Bronchial epithelial cell (primary cell): ENCODE data around the gene TPCN1. TPM values are rescaled to one million over a fixed set of nuclear protein-coding genes. Genes with fewer than 3 reads are reported as not detected.

Source experiments
- DNase-seq: peaks from one replicate; pipeline ENCODE4 v3.0.0-alpha.2; 2010; ENCODE audit warnings: low read depth
- FAIRE-seq: peaks from 2 replicates; lab custom pipeline; 2011; peaks lifted over from hg19 to GRCh38; lab: Jason Lieb, UNC
- H3K27me3 ChIP-seq: 2 replicates; pipeline ENCODE4 v1.5.1; 2011; ENCODE audit warnings: low read length; ENCODE audit not compliant: control insufficient read depth, insufficient read depth
- H3K36me3 ChIP-seq: 2 replicates; pipeline ENCODE4 v1.5.1; 2011; ENCODE audit warnings: low read length; ENCODE audit not compliant: control insufficient read depth, insufficient read depth
- H3K4me3 ChIP-seq: 2 replicates; pipeline ENCODE4 v1.5.1; 2011; ENCODE audit warnings: mild to moderate bottlenecking, low read depth, low read length, control low read depth
- total RNA-seq: library from RNA; depleted of rRNA; stranded (reverse); fragments of >200 nt; gene quantifications from 2 replicates; pipeline ENCODE4 v1.2.1, GENCODE V29; 2014
- TF ChIP-seq, protein P1 (sequence below): IDR thresholded peaks from 2 replicates; pipeline ENCODE4 v1.5.1; 2011; ENCODE audit warnings: mild to moderate bottlenecking, moderate library complexity, low read length, control low read depth, inconsistent platforms; ENCODE audit not compliant: insufficient read depth, severe bottlenecking

Gene TPCN1
- total RNA-seq, 1 donor from 2014 or later = 9.0 TPM

DNA sequence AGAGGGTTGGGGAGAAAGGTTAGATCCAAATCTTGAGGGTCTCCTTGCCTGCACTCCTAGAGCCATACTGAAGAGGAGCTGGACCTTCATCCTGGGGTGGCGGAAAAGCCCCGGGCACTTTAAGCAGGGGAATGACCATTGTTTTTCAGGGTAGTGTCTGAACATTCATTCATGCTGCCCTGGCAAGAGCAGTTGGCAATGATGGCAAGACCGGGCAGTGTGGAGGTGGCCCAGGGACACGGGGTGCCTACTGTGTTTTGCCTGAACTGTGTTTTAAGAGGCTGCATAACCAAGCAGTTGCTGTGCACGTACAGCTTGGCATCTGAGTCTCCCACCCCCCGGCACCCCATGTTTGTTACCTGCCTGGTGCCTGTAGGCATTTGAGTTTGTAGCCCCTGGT lies 14.7 kb downstream of the TPCN1 start:
- peaks cover 15% of the 10 kb centered on the region for H3K36me3 ChIP-seq

DNA sequence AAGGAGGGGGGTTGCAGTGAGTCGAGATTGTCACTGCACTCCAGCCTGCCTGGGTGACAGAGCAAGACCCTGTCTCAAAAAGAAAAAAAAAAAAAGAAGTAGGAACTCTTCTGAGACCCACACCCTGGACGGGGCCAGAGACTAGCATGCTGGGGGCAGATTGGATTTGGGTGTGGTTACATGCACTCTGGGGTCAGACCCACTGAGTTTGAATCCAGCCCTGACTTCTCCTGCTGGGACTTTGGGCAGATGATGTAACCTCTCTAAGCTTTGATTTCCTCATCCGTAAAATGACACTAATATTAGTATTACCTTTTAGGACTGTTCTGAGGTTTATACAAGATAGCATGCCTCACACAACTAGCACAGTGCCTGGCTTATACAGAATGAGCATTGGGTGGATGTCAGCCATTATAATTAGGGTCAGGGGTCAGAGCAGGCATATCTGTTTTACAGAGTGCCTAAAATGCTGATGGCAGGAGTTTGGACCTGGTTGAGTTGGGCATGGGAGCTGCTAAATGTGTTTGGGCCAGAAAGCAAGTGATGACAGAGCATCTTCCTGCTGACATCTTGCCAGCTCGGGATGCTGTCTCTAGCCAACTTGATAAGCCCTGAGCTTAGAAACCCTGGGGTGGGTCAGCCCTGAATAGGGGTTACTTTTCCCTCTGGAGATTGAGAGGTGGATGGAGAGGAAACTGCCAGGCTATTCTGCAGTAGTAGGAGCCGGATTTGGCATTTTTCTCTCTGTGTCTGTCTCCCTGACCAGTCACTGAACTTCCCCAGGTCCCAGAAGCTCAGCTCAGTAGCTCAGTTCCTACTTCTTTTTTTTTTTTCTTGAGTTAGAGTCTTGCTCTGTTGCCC lies 15.5 kb downstream of the TPCN1 start:
- TF ChIP-seq, protein P1, sequence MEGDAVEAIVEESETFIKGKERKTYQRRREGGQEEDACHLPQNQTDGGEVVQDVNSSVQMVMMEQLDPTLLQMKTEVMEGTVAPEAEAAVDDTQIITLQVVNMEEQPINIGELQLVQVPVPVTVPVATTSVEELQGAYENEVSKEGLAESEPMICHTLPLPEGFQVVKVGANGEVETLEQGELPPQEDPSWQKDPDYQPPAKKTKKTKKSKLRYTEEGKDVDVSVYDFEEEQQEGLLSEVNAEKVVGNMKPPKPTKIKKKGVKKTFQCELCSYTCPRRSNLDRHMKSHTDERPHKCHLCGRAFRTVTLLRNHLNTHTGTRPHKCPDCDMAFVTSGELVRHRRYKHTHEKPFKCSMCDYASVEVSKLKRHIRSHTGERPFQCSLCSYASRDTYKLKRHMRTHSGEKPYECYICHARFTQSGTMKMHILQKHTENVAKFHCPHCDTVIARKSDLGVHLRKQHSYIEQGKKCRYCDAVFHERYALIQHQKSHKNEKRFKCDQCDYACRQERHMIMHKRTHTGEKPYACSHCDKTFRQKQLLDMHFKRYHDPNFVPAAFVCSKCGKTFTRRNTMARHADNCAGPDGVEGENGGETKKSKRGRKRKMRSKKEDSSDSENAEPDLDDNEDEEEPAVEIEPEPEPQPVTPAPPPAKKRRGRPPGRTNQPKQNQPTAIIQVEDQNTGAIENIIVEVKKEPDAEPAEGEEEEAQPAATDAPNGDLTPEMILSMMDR = no peak
- DNase-seq (no peak), FAIRE-seq (no peak)

More for the DNA sequence above, 14.7 kb downstream of the TPCN1 start:
- Histone ChIP-seq H3K4me3 (no peak overlapping the region), H3K27me3 (no peaks in the 10 kb centered on the region)
- TF ChIP-seq, protein P1 = no peak
- DNase-seq = no peak
- no peak for FAIRE-seq

DNA sequence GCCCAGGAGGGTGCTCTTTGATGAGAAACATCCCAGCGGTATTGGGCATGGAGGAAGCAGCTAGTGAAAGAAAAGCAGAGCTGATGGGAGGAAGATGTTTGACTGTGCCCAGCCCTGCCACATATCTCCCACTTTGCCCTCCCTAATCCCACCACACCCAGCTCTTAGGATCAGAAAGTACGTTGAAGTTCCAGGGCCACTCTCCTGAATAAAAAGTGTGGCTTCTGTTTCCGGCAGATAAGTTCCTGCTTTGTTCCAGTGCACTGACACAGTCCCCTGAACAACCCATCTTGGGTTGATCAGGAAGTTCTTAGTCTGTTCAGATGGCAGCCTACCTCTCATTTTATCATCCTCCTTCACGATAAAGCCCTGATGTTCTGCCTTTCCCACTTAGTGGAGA lies 16.5 kb downstream of the TPCN1 start:
- TF ChIP-seq, protein P1 = no peak
- no peaks in the 10 kb centered on the region for H3K27me3 ChIP-seq
- no peak for FAIRE-seq
- H3K4me3 ChIP-seq = no peak overlapping the region
- peaks cover 9% of the 10 kb centered on the region for H3K36me3 ChIP-seq
- DNase-seq = no peak

More for the DNA sequence above, 15.5 kb downstream of the TPCN1 start:
- Histone ChIP-seq H3K4me3 (no peak overlapping the region), H3K27me3 (no peaks in the 10 kb centered on the region), H3K36me3 (peaks cover 15% of the 10 kb centered on the region)

DNA sequence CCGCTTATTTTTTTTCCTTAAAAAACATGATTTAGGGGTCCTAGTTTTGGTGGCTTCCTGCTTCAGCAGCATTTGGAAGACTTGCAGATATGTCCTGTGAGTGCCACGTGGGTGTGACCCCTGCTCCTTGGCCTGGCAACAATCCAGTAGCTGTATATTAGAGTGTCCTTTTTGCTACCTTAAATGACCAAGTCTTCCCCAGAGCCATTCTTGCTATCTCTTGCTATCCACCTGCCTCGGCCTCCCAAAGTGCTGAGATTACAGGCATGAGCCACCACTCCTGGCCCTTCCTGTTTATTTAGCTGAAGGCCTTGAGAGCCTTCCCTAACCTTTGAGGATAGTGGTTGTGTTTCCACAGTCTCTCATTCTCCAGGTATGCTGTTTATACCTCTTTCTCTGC lies 17.0 kb downstream of the TPCN1 start:
- FAIRE-seq = no peak
- TF ChIP-seq, protein P1 = no peak
- DNase-seq = no peak
- Histone ChIP-seq H3K36me3 (peaks cover 4% of the 10 kb centered on the region), H3K27me3 (no peaks in the 10 kb centered on the region), H3K4me3 (no peak overlapping the region)

DNA sequence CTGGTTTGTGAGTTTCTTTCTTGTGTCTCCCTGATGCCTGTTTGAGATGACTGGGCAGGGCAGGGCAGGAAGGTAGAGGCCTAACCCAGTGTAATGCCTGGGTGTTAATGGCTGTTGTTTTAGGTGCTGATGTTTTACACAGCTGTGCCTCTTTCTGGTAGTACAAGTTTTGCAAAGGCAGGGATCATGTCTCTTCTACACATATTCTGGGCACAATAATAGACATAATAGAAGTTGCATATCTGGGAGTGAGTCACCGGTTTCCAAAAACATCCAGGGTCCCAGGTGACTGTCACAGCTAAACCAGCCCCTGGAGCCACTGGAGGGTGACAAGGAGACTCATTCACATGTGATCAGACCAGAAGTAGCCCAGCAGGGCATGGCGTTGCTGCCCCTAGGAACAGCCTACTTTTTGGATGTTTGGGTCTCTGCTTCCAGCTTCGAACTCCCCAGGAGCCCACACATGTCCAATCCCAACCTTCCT lies 18.1 kb downstream of the TPCN1 start:
- FAIRE-seq (no peak), DNase-seq (no peak)
- H3K4me3 ChIP-seq = no peak overlapping the region
- no peaks in the 10 kb centered on the region for H3K27me3 ChIP-seq
- TF ChIP-seq, protein P1 = no peak
- peaks cover under 1% of the 10 kb centered on the region for H3K36me3 ChIP-seq
